Fibroblast of skin of scalp (primary cell): ENCODE data around the gene PPFIA3.

Experiments
- DNase-seq: peaks from one replicate; pipeline ENCODE4 v3.0.0-alpha.2; 2013

PPFIA3 gene

DNA sequence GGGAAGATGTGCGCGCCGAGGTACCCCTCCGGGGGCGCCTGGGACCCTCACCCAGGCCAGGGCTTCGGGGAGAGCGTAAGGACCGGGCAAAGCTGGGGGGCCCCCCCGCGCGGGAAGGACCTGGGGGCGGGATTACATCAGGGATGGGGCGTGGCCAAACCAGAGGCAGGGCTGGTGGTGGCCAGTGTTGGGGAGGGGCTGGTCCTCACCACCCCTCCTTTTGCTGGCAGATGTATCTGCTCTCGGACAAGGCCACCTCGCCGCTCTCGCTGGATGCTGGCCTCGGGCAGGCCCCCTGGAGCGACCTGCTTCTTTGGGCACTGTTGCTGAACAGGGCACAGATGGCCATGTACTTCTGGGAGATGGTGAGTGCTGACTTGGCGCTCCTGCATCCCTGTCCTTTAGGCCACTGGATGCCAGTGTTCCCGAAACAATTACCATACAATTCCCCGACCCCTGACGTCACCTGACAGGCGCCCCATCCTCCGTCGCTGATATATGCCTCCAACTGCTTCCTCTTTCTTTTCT is 63.6 kb downstream of the PPFIA3 start:
- no peak for DNase-seq

DNA sequence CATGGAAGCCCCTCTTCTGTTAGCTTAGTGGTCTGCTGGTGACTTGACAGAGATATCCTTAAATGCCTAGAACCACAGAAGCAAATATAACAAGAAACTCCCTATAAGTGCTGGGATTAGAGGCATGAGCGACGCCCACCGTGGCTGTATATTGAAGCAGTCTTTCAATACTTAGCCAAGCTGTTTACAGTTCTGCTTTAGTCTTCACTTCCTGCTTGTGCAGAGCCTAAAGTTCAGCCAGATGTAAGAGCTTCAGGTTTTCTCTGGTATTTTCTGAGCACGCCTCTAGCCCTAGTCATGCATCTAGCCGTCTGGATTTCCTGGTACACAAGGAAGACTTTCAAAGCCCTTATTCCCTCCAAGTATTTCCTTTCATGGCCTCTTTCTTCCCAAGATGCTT is 66.8 kb downstream of the PPFIA3 start:
- DNase-seq = no peak

DNA sequence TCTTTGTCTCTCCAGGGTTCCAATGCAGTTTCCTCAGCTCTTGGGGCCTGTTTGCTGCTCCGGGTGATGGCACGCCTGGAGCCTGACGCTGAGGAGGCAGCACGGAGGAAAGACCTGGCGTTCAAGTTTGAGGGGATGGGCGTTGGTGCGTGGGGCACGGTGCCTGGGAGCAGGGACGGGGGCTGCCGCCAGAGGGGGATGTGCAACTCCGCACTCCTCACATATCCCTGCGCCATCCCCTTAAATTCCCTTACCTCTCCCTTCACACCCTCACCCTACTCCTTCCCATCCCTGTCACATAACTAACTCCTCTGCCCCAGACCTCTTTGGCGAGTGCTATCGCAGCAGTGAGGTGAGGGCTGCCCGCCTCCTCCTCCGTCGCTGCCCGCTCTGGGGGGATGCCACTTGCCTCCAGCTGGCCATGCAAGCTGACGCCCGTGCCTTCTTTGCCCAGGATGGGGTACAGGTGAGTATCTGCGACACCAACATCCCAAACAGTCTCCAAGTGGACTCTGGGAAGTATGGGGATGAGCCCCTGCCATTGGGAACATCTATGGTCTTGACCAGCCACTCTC is 69.4 kb downstream of the PPFIA3 start:
- no peak for DNase-seq

DNA sequence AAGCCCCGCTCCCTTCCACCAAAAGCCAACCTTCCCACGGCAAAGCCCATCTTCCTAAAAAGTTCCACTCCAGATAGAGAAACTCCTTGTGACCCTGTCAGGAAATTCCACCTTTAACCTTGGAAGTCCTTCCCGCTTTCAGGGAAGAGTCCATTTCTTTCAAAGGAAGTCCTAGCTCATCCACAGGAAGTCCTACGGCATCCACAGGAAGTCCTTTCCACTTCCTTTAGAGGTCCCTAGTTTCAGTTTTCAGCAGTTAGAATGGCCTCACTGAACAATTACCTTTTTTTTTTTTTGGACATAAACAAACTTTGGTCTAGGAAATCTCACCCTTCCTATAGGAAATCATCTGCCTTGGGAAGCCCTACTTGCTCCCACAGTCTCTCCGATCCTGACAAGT is 69.9 kb downstream of the PPFIA3 start:
- DNase-seq = no peak

DNA sequence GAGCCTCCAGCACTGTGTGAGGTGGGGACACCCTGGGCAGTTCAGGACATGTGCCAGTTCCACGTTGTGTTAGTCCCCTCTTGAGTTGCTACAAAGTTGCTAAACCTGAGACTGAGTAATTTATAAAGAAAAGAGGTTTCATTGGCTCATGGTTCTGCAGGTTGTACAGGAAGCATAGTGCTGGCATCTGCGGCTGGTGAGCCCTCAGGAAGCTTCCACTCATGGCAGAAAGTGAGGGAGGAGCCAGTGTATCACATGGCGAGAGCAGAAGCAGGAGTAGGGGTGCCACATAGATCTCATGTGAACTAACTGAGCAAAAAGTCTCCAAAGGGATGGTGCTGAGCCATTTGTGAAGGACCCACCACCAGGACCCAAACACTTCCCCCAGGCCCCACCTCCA is 71.4 kb downstream of the PPFIA3 start:
- no peak for DNase-seq

DNA sequence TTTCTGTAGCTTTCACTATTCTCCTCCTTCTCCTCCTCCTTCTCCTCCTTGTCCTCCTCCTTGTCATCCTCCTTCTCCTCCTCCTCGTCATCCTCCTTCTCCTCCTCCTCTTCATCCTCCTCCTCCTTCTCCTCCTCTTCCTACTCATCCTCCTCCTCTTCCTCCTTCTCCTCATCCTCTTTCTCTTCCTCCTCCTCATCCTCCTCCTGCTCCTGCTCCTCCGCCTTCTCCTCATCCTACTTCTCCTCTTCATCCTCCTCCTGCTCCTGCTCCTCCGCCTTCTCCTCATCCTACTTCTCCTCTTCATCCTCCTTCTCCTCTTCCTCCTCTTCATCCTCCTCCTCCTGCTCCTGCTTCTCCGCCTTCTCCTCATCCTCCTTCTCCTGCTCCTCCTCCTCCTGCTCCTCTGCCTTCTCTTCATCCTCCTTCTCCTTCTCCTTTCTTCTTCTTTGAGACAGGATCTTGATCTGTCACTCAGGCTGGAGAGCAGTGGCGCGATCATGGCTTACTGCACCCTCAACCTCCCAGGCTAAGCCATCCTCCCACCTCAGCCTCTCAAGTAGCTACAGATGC is 74.6 kb downstream of the PPFIA3 start:
- DNase-seq = no peak

DNA sequence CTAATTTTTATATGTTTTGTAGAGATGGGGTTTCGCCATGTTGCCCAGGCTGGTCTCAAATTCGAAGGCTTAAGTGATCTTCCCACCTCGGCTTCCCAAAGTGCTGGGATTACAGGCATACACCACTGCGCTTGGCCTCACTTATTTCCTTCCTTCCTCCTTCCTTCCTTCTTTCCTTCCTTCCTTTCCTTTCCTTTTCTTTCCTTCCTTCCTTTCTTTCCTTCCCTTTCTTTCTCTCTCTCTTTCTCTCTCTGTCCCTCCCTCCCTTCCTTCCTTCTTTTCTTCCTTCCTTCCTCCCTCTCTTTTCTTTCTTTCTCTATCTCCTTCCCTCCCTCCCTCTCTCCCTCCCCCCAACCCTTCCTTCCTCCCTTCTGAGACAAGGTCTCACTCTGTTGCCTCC is 75.1 kb downstream of the PPFIA3 start:
- DNase-seq = no peak

DNA sequence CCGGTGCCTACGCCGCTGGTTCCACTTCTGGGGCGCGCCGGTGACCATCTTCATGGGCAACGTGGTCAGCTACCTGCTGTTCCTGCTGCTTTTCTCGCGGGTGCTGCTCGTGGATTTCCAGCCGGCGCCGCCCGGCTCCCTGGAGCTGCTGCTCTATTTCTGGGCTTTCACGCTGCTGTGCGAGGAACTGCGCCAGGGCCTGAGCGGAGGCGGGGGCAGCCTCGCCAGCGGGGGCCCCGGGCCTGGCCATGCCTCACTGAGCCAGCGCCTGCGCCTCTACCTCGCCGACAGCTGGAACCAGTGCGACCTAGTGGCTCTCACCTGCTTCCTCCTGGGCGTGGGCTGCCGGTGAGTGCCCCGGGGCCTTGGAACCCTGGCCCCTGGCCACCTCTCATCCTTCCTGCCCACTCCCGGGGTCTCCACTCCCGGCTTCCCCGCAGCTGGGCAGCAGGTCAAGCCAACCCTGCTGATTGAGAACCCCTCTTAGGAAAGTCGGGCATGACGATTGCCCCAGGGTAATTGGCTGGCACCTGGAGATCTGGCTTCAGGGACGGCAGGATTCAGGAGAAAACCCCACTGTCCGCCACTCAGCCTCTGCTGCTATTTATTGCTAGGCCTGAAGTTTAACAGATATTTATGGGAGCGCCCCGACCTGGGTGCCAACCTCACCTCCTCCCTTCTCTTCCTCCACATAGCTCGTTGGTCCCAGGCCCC is 77.3 kb downstream of the PPFIA3 start:
- no peak for DNase-seq

DNA sequence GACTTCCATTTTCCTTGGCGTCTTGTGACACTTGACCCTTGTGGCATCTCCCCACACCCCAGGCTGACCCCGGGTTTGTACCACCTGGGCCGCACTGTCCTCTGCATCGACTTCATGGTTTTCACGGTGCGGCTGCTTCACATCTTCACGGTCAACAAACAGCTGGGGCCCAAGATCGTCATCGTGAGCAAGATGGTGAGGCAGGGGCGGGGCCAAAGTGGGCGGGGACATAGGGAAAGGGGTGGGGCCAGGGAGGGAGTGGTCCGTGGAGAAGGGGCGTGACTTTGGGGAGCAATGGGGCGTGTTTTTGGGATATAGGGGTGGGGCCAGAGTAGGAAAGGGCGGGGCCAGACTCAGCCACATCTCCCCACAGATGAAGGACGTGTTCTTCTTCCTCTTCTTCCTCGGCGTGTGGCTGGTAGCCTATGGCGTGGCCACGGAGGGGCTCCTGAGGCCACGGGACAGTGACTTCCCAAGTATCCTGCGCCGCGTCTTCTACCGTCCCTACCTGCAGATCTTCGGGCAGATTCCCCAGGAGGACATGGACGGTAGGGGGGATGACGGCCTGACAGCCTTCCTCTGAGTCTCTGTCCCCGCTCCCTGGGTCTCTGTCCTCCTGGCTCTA is 81.0 kb downstream of the PPFIA3 start:
- DNase-seq = peak; percentile 21
